ENCODE results near the gene PML.

Gene PML

GRCh38 chr15:74008901-74009300 lies 14.4 kb downstream of the PML start:
- DNase-seq (ENCODE audit: low spot score) = no peak

DNA sequence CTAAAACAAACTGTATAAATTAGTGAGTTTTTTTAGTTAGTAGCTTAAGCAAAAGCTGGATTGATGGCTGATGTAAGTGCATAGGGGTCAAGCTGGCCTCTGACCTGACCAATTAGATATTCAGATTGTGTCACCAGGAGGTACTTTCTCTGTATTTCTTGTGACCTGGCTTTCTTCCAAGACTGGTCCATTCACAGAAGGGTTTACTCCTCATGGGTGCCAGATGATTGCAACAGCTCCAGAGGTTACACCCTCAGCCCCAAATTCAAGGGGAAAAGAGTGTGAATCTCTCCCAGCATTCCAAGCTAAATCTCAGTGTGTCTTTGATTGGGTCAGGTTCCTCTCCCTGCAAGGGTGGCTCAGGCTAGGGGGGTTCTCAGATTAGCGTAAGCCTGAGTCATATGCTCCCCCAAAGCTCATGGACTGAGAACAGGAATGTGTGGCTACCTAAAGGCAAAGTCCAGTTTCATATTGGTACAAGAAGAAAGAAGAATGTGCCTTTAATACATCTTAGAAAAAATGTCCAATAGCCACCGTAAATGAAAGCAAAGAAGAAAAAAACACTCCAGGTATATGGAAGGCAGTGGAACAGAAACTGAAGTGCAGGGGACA lies 16.5 kb downstream of the PML start:
- no peak for DNase-seq (ENCODE audit: low spot score)

- DNase-seq (ENCODE audit: low spot score) = no peak
Observed at GRCh38 chr15:74011610-74012009, 17.1 kb downstream of the PML start.

DNA sequence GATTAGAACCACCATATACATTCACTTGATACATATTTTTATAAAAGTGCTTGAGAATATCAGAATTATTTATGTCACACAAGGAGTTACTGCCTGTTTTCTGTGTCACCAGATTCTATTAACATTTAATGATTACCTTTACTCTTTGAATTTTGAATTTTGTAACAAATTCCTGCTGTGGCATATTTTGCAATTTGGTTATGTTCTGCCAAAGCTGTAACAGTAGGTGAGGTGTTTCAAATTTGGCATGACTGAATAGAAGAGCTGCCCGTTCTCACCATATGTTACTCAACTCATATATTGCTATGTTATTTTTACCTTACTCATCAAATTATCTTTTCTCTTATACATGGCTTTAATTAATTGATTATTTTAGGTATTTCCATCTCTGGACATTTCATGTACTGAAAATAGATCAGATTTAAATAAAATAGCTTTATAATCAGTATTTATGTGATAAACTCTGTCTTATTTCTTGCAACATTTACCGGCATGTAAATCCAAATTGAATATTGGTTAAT lies 18.9 kb downstream of the PML start:
- no peak for DNase-seq (ENCODE audit: low spot score)

DNA sequence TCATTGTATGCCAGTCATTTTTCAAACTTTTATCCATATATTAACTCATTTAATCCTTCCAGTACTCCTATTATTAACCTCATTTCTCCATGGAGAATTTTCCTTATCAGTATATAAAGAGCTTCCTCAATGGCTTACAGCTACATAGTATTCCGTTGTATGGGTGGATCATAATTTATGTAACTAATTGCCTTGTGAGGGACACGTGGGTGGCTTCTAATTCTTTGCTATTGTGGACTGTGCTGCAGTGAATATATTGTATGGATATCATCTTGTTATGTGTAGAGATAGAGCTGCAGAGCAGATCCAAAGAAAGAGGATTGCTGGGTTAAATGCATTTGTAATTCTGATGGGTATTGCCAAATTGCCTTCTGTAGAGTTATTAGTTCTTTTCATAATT lies 25.2 kb downstream of the PML start:
- DNase-seq (ENCODE audit: low spot score) = no peak

- no peak for DNase-seq (ENCODE audit: low spot score)
Observed at GRCh38 chr15:74022706-74023470, 28.4 kb downstream of the PML start.

DNA sequence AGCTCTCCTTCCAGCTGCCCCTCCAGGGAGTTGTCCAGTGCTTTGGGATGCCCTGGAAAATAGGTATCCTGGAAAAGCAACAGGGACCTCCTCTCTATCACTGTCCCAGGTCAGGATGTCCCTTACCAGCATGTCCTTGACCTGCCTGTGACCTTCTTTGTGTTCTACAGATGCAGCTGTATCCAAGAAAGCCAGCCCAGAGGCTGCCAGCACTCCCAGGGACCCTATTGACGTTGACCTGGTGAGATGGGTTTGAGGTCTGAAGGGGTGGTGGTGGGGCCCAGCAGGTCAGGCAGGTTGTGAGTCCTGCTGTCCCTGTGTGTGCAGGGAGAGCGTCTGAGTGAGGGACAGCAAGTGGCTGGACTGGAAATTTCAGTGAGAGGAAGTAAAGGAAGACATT lies 30.2 kb downstream of the PML start:
- DNase-seq (ENCODE audit: low spot score) = no peak

GRCh38 chr15:74025436-74025835 lies 30.9 kb downstream of the PML start:
- DNase-seq (ENCODE audit: low spot score) = no peak

- DNase-seq (ENCODE audit: low spot score) = no peak
Observed at GRCh38 chr15:74027688-74028087, 33.2 kb downstream of the PML start.

- DNase-seq (ENCODE audit: low spot score) = no peak
Observed at GRCh38 chr15:74028646-74029045, 34.1 kb downstream of the PML start.

DNA sequence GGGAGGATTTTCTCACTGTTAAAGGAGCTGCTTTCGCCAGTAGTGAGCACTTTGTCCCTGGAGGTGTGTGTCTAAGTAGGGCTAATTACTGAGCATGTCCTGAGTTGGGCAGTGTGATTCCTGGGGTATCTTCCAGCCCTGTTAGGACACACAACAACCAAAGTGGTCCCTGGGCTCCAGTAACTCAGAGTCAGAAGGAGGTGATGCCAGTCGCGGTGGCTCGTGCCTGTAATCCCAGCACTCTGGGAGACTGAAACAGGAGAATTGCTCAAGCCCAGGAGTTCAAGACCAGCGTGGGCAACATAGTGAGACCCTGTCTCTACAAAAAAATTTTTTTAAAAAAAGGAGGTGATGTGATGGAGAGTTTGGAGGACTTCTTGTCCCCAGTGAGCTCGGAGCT lies 37.5 kb downstream of the PML start:
- no peak for DNase-seq (ENCODE audit: low spot score)

GRCh38 chr15:74032606-74033561 lies 38.4 kb downstream of the PML start:
- no peak for DNase-seq (ENCODE audit: low spot score)

GRCh38 chr15:74034206-74034755 lies 39.8 kb downstream of the PML start:
- no peak for DNase-seq (ENCODE audit: low spot score)

GRCh38 chr15:74035121-74036017 lies 40.9 kb downstream of the PML start:
- no peak for DNase-seq (ENCODE audit: low spot score)

GRCh38 chr15:74036271-74037170 lies 42.0 kb downstream of the PML start:
- no peak for DNase-seq (ENCODE audit: low spot score)

GRCh38 chr15:74037171-74038117 lies 42.9 kb downstream of the PML start:
- peak; percentile 56 for DNase-seq (ENCODE audit: low spot score)

DNA sequence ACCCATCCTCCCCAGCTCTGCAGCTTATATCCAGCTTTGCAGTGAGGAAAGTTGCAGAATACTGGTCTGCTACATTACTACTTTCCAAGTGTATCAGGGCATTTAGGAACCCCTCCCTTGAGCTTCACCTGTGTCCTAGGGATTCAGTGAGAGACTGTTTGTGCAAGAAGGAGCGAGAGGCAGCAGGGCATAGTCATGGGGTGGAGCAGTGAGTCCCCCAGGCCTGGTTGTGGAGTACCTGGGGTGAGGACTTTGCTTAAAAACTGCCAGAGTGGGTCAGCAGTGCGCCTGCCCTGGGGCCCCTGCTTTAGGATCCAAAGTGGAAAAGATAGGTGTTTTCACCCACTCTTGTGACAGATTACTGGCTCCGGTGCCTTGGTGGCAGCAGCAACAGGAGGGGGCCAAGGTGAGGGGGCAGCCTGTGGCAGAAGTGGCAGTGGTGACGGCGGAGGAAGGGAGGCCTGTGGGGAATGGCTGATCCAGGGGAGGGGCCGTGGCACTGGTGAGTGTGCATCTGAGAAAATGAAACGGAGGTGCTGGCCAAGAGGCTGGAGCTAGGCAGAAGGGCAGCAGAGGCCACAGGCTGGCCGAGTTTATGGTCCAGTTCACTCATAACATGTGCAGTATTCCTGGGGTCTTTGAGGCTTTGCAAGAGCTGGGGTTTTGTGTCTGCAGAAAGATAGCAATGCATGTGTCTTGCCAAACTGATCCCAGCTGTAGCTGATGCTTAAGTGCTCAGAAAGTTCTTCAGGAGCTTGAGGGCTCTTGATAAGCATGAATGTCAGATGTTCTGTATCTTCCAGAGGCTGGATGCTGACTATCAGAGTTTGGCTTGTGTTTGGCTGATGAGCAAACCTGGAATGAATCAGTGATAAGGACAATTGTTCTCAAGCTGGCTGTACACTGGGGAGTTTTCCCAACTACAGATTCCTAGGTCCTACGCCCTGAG lies 44.5 kb downstream of the PML start:
- DNase-seq (ENCODE audit: low spot score) = no peak

- no peak for DNase-seq (ENCODE audit: low spot score)
Observed at GRCh38 chr15:74039656-74040010, 45.1 kb downstream of the PML start.

All from left forelimb (tissue), 1 donor.